Psoas muscle (tissue), 8 donors: ENCODE measurements around the gene GRM7. TPM values are rescaled to one million over a fixed set of nuclear protein-coding genes. Genes with fewer than 3 reads are reported as not detected.

Source experiments
- ATAC-seq, 4 donors: fragments of 200-7000 bp; cut with Tn5 transposase; one replicate each; pipeline ENCODE4 v1.9.1; 2020; ENCODE audit warnings: moderate library complexity in 3 of 4, mild to moderate bottlenecking in 2 of 4
- DNase-seq, 2 donors: peaks; one replicate each; pipeline ENCODE4 v3.0.0-alpha.2; 2020
- H3K27ac ChIP-seq: fragments of 200-600 bp; one replicate; pipeline ENCODE4 v1.8.0; 2022
- H3K27me3 ChIP-seq, 3 donors: fragments of 200-600 bp in 1 of 3; one replicate each; pipeline versions ENCODE4 v1.6.1 to v1.8.0; 2013 to 2022; ENCODE audit warnings: low read length in 2 of 3, mild to moderate bottlenecking in 2 of 3, moderate library complexity in 1 of 3; ENCODE audit not compliant: insufficient read depth in 3 of 3
- H3K36me3 ChIP-seq, 2 donors: fragments of 200-600 bp in 1 of 2; one replicate each; pipeline versions ENCODE4 v1.6.1 to v1.8.0; 2013 to 2022; ENCODE audit warnings: low read depth in 1 of 2, mild to moderate bottlenecking in 1 of 2, moderate library complexity in 1 of 2; ENCODE audit not compliant: insufficient read depth in 1 of 2
- H3K4me1 ChIP-seq: fragments of 200-600 bp; one replicate; pipeline ENCODE4 v1.8.0; 2022
- H3K4me3 ChIP-seq: fragments of 200-600 bp; one replicate; pipeline ENCODE4 v1.8.0; 2022; ENCODE audit warnings: mild to moderate bottlenecking
- H3K9me3 ChIP-seq: fragments of 200-600 bp; one replicate; pipeline ENCODE4 v1.8.0; 2022
- CTCF ChIP-seq: fragments of 200-600 bp; IDR thresholded peaks from one replicate; pipeline ENCODE4 v1.8.0; 2022; ENCODE audit warnings: antibody characterized with exemption
- WGBS, 3 donors: extraction: QIAGEN DNeasy Blood & Tissue Kit; methylation state at CpG; one replicate each; pipeline versions ENCODE4 v1.1.6 to v1.1.7; 2013; 5-methylcytosine and 5-hydroxymethylcytosine counted together
- intact Hi-C, 2 donors: fragments of 100-400 bp; cut with DNase I; formaldehyde crosslinking; loops; one replicate each; pipeline versions ENCODE4 v1.11.0 to v1.14.2; 2022
- polyA plus RNA-seq, 3 donors: library from polyadenylated mRNA; stranded (reverse); fragments of 200-250 nt; gene quantifications; one replicate each; pipeline ENCODE4 v1.2.3, GENCODE V29; 2013
- total RNA-seq, 4 donors: library from RNA; stranded (reverse); fragmentation: NEBNext Ultra II Directional in 2 of 4; extraction: Animal tissue kit (Norgen Biotek cat#: 25700) in 2 of 4; gene quantifications; one replicate each; pipeline versions ENCODE4 v1.2.1 to v1.2.4, GENCODE V29; 2021 to 2023
- donor health status: healthy with polysubstance abuse.
- donor health status: DM: no; HTN: no; CAD: no; lungs with moderate emphysema.
- donor health status: Bipolar disorder and iron deficiency.
- donor health status: healthy.
- donor health status: DM: yes; HTN: yes; CAD: no.
- donor health status: DM: no; HTN: no; CAD: no.
- donor health status: DM: no; HTN: no; CAD: no.
- donor health status: DM: yes; HTN: yes; CAD: no.

The GRM7 gene
- total and polyA plus RNA-seq, 7 donors: 0.01 TPM; not detected in 6

- no peak overlapping the region for H3K27ac ChIP-seq
- no peaks in the 10 kb centered on the region for H3K9me3 ChIP-seq
- peak in 1 of 4 donors; percentile 40 for ATAC-seq
- intact Hi-C loops: no loop called here
- H3K36me3 ChIP-seq: no peaks in the 10 kb centered on the region
- no peak for TF ChIP-seq CTCF
- H3K4me3 ChIP-seq: no peak overlapping the region
- DNase-seq: no peak
- 34 to 50% (median 40%) methylated on average over 4 of the region's 4 CpGs for WGBS, 3 donors
- no peaks in the 10 kb centered on the region for H3K4me1 ChIP-seq
- H3K27me3 ChIP-seq: no peaks in the 10 kb centered on the region
These were observed 128.8 kb downstream of the GRM7 start for GRCh38 chr3:6989608-6990291.

- no peaks in the 10 kb centered on the region for H3K9me3 ChIP-seq
- H3K36me3 ChIP-seq: no peaks in the 10 kb centered on the region
- no peaks in the 10 kb centered on the region for H3K4me1 ChIP-seq
- WGBS, 3 donors: 67 to 78% (median 69%) methylated on average over 3 of the region's 3 CpGs
- TF ChIP-seq CTCF: no peak
- H3K27me3 ChIP-seq: no peaks in the 10 kb centered on the region
- no peak for ATAC-seq
- intact Hi-C loops: no loop called here
- H3K27ac ChIP-seq: no peak overlapping the region
- H3K4me3 ChIP-seq: no peak overlapping the region
- no peak for DNase-seq
These were observed 133.3 kb downstream of the GRM7 start for GRCh38 chr3:6994081-6994668.

GRCh38 chr3:7000501-7000900 lies 139.6 kb downstream of the GRM7 start:
- WGBS, 3 donors: 25 to 47% (median 43%) methylated on average over 1 of the region's 1 CpG
- intact Hi-C loops: no loop called here
- H3K4me1 ChIP-seq: no peaks in the 10 kb centered on the region
- no peaks in the 10 kb centered on the region for H3K27me3 ChIP-seq
- no peaks in the 10 kb centered on the region for H3K9me3 ChIP-seq
- no peak for ATAC-seq
- H3K36me3 ChIP-seq: no peaks in the 10 kb centered on the region
- no peak overlapping the region for H3K27ac ChIP-seq
- TF ChIP-seq CTCF: no peak
- H3K4me3 ChIP-seq: no peak overlapping the region
- DNase-seq: no peak

GRCh38 chr3:7001370-7001769 lies 140.5 kb downstream of the GRM7 start:
- TF ChIP-seq CTCF: no peak
- 80 to 84% (median 82%) methylated on average over 4 of the region's 4 CpGs for WGBS, 3 donors
- intact Hi-C loops: no loop called here
- H3K27me3 ChIP-seq: no peaks in the 10 kb centered on the region
- ATAC-seq (no peak), DNase-seq (no peak)
- no peaks in the 10 kb centered on the region for H3K4me1 ChIP-seq
- no peaks in the 10 kb centered on the region for H3K9me3 ChIP-seq
- H3K36me3 ChIP-seq: no peaks in the 10 kb centered on the region
- H3K4me3 ChIP-seq: no peak overlapping the region
- H3K27ac ChIP-seq: no peak overlapping the region
